ENCODE measurements around the gene STARD13.

Gene STARD13

DNA sequence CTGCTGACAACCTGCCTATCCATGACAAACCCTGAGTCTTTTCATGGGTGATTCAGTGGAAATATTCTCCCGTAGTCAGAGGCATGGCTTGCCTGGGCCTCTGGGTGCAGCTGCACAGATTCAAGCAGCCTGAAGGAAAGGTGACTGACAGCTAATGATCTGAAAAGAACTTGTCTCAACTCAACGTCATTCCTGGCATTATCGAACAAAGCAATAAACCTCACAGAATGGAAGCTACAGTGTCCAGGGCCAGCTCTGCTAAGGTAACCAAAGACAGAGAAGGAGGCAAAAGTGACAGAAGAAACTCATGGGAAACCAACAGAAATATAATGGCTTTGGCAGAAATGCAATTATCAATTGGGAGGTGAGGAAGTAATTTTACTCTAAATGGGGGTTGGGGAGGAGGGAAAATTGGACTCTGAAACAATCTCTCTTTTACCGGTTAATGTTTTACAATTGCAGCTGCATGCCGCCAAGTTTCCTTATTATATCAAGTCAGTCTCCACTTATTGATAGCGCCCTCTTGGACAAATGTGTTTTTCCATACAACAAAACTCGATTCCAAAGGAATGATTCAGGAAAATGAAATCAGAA lies 12.9 kb downstream of the STARD13 start:
- no peak for DNase-seq

DNA sequence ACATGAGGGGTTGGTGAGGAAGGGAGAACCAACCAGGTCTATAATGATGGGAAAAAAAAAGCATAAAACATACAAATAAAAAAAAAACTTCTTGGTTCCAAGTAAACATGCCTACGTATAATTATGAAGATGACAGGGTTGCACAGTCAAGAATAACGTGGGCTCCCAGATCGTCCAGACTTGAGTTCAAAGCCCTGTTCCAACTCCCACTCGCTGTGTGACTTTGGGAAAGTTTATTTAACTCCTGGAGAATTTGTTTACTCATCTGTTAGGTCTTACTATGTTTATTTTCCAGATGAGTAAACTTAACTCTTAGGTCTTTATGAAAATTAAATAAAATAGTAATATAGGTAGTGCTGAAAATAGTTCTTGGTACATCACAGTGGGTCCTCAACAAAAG lies 13.8 kb downstream of the STARD13 start:
- no peak for DNase-seq

DNA sequence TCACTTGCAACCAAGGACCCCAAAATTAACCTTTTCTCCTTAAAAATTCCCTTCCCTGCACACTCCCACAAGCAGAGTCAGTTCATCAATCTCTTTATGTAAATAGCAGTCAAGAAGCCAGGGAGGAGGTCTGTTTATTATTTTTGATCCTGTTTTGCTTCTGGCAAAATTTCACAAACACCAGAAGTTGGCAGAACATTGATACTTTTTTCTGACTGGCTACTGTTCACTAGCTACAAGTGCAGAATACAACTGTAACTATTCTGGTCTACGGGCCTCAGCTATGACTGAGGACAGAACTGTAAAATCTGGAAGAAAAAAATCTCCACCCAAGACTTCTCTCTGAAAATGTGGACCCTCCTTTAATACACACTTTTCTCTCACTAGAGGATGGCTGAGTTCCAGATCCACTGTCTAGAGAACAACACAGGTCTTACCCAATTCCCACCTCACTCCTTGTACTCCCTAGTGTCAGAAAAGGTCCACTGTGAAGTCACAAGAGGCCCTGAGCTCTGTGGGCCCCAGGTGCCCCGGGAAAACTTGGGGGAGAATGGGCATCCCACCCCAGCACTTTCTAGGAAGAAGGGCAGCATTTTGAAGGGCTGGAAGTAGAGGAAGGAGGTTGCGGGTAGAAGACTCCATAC lies 14.5 kb downstream of the STARD13 start:
- DNase-seq, result no peak

DNA sequence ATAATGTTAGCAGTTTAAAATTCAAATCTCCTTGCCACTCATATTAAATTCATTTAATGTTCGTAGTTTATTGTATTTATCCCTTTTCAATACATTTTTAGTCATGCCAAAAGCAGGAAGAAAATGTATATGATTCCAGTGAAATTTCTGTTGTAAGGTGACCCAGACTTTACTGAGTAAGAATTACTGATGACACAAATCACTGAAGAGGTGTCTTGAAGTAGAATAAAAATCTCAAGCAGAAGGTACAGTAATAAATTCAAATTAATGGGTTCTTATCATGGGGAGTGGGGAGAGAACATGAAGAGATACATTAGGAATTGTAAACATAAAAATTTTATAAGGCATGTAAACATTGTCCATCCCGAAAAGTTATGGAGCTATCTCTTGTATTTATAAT lies 19.9 kb downstream of the STARD13 start:
- DNase-seq, result no peak

DNA sequence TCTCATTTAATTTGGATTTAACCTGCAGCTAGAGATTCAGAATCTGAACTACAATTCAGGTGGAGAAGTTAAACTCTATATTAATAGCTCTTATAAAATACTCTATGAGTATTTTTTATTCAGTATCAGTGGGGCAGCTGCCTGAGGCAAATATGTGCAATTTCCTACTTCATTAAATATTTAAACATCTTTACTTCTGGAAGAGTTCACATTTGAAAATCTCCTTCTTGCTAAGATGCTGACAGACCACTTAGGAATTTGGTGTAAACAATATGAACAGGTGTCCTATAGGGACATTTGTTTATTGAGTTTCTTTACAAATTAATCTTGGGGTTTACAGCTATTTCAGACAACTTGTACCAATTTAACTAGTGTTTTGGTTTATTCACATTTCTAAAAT lies 20.4 kb downstream of the STARD13 start:
- no peak for DNase-seq

DNA sequence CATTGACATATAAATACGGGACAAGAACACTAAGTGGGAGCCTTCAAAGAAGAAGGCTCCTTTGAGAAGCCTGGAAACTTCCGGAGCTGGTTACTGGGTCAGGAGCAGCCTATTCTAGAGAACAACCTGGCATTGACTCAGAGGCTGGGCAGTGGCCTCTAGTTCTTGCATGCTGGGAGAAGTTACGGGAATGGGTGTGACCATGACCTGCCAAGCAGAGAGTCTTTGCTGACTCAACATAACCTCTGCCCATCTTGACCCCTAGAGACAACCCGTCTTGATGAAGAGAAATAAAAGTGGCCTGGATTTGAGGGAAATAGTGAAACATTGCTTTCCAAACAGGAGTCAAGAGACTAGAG lies 21.0 kb downstream of the STARD13 start:
- DNase-seq, result no peak

DNA sequence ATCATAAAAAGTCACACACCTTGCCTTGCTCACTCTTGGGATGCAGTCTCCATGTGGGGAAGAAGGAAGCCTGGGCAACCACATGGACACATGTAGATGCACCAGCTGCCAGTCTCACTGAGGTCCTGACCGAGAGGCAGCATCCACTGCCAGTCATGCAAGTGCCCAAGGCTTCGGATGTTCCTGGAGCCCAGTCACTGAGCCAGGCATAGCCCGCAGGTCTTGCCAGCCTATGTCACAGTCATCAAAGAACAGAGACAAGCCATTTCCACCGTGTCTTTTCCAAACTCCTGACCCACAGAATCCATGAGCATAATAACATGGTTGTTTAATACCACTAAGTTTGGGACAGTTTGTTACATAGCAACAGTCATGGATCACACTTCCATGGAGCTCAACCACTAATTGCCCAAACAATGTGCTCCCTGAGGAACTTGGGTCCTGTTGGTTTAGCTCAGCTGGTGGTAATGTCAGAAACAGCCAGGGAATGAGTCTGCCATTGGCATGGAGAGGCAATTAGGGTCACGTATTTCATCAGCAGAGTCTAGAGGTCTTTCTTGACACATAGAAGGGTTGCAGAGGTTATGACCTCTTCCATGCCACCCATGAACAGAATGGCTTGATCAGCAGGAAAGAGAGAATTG lies 21.5 kb downstream of the STARD13 start:
- no peak for DNase-seq

DNA sequence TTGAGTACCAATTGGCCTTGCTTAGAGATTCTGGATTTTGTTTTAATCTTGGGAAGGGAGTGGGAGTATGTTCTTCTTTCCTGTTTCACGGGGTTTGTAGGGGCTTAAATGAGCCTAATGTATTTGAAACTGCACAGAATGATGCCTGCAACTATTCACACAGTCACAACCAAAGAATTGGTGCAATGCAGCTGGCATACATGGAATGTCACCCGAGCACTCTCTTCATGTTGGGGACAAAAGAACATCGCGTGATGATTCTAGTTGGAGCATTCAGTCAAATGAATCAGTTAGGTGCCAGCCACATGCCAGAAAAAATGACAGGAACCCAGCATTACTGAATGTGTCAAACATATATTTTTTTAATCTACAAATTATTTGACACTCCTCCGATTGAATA lies 22.1 kb downstream of the STARD13 start:
- no peak for DNase-seq

DNA sequence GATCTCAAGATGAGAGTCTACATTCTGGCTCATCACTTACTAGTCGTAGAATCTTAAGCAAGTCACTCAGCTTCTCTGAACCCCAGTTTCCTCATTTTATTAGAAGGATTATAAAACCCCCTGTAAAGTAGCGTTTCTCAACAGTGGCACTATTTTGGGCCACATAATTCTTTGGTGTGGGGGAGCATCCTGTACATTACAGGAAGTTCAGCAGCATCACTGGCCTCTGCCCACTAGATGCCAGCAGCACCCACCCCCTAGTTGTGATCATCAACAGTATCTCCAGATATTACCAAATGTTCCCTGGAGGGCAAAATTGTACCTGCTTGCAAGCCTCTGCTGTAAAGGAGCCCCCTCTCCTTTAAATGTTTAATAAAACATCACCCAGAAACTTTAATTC lies 22.6 kb downstream of the STARD13 start:
- DNase-seq, result peak; percentile 3

DNA sequence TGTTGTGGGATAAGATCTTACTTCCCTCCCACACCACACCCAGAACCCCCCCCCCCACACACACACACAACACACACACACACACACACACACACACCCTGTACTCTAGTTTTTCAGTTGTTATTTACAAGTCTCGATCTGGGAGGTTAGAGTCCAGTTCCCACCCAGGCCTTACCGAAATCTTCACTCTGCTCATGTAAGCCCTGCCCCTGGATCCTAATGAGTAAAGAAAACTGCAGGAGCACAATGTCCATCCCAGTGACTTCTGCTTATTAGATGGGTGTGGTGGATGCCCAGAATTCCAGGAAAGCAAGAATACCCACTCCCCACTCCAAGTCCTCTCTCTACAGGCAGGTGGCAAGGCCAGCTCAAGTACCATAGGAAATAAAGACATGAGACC lies 23.0 kb downstream of the STARD13 start:
- DNase-seq, result no peak

DNA sequence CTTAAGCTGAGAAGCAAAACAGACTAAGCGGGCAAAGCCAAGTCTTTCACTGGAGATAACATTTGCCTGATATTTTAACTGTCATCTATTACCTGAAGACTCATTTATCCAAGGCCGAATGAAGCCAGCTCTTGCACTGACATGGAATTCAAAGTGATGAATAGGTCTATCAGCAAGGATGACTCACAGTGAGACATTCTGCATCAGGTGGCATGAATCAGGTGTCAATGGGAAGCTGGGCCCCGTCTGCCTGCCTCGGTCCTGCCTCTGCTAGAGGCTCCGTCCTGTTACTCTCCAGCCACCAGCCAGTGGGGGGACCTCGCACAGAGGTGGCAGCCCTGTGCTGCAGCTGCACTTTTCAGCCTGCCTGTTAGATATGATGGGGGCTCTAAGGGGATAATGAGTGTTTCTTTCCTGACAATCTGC lies 23.5 kb downstream of the STARD13 start:
- DNase-seq, result no peak

DNA sequence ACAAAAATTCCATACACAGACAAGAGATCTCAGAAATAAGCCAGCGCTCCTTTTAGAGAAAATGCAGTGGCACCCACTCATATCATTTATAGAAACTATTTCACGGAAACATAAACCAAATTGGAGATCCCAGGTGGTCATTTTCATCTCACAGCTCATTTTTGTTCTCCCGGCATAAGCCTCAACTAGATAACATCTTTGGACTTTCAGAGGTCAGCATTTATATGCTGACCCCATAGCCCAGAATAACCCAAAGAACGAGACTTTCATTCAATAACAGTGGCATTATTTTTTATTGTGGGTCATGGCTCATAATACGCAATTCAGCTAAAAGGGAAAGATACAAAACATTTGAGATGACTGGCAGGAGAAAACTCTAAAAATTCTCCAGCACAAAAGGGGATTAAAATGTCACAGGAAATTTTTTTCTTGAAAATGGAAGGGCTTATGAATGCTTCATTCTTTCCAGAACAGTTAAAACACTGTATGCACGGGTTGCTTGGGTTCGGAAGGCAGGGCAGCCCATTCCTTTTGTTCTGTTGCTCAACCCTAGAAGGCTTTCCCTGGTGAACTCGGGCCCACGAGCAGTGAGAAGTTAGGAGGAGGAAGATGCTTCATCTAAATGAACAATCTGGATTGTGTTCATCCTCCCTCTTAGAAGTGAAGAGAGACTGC lies 24.0 kb downstream of the STARD13 start:
- DNase-seq, result no peak

DNA sequence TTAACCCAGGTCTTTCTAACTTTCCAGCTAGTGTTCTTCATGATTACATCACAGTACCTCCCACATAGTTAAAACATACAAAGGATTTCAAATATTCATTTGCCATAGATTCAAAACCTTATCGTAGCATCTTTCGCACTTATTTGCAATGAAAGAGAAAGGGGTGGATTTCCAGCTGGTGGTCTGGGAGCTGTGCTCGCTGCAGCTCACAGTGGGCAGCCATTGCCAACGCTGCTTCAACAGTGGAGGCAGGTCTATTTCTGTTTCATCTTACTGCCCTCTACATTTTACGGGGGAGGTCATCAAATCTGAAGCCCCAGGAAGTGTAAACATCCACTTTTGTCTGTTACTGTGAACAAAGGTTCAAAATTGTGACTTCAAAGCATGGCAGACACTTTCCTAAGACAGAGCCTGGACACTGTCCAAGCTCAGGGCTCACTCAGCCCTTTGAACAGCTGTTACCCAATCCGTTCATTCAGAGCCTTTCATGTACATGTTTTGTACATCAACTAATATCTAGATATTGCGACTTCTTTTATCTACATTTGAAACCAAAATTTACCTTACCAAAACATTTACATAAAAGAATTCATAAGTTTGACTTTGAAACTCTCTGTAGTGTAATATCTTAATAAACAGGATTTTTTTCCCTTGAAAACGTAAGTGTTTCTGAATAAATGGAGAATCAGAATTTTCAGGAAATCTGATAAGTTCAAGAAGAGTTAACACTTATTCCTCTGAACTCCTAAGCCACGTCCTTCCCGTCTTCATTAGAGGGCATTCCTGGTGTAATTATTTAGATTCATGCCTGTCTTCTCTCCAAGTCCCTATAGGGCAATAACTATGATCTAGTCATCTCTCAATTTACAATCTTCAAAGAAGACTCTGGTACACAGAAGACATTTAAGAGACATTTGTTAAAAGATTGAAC lies 25.1 kb downstream of the STARD13 start:
- DNase-seq, result peak; percentile 0

DNA sequence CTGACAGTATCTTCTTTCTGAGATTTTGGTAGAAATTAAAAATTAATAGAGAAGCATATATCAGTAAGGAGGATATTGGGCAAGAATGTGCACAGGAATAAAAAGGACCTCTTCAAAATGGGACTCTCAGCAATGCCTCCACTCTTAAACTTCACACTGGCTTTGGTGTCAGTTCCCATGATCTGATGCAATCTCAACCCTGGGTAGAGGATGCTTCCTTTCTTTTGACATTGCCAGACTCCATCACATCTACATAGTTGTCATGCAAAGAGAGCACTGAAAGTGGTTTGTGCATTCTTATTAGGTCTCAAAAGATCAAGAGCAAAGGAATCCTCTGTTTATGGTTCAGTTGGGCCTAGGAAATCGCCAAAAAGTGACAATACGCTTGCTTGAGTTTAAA lies 26.3 kb downstream of the STARD13 start:
- DNase-seq, result no peak

DNA sequence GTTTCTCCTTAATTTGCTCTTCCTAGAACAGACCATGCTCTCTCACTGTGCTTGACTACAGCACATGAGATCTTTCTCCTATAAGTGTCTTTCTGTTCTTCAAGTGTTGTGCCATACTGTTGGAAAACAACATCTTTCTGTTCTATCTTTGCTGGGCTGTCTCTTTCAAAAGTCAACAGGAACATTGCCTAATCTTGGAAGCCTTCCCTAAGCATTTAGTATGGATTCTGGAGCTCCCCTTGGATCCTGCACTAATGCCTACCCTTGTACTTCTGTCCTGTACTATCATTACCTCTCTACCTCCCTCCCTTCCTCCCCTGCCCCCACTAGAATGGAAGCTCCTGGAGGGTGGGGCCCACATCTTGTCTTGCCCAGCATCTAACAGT lies 26.8 kb downstream of the STARD13 start:
- no peak for DNase-seq

DNA sequence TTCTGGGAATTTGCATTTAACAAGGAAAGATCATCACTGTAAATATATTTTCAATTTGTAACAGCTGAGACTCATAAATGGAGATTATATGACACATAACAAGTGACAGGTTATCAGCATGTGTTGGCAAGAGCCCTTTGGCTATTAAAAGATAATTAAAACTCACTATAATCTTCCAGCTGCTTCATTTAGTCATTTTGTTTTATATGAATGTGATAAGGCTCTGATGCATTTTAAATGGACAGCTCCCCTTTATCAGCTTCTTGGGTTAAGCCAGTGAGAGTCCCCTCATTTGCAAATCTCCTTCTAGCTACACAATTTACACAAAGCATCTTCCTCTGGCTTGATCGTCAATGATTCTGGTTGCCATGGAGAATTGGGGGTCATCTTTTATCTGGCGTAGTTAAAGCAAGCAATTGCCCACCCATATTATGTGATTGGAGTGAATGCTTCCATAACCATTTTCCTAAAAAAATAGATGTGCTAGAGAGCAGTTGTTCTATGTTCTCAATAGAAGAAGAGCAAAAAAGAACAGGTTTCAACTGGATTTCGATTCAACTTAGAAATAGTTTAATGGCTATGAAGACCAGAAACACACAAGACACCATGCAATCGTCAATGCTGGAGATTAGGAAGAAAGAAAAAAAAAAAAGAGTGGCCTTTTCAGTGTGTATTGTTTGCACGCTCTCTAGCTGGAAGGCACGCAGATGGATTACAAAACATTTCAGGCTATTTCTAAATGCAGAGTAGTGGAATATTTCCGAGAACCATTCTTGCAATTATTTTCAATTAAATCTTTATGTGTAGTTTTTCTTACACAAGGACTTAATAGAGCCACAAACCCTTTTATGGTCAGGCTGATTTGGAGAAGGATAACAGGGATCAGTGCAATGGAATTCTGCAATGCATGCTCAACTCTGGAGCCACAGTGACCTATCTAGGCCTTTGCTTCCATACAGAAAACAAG lies 27.4 kb downstream of the STARD13 start:
- DNase-seq, result no peak

DNA sequence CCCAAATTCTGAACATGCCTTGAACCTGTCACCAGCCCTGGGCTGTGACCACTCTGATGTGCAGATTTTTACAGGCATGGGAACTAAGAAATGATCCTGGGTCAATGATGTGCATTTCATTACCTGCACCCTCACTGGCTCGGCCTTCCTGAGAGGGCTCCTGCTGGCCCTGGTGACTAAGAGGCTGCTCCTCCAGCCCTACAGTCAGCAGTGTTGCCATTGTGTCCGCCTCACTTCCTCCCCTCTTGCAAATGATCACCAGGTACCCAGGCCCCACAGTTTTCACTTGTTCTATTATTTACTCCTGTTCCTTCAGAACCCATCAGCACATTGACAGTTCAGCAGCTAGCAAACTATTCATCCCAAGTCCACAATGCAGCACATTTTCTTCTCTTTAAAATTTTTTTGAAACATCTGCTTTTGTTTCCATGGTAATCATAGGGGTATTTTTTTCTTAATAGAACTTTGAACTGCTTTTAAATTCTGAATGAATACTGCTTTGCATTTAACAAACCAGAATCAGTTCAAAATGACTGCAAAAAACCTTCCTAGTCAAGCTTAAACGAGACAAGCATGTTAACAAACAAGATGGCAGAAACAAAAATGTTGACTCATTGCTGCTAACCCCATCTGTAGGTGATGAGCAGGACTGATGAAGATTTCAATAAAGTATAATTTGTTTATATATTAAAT lies 29.3 kb downstream of the STARD13 start:
- DNase-seq, result no peak

DNA sequence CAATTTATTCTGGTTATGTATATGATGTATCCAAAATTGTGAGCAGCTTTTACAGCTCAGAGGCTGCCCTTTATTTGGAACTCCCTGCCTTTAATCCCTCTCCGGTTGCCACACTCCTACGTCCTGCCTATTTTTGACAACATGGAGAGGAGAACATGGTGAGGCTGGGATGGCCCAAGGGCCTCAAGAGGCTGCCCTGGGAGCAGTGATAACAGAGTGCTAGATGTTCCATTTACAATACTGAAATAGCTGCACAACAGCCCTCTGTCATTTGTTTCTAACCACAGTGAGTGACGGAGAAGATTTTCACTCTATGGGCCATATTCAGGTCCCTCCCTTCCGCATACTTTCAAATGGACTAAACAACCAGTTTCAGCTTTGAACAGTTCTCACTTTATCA lies 33.4 kb downstream of the STARD13 start:
- DNase-seq, result no peak

DNA sequence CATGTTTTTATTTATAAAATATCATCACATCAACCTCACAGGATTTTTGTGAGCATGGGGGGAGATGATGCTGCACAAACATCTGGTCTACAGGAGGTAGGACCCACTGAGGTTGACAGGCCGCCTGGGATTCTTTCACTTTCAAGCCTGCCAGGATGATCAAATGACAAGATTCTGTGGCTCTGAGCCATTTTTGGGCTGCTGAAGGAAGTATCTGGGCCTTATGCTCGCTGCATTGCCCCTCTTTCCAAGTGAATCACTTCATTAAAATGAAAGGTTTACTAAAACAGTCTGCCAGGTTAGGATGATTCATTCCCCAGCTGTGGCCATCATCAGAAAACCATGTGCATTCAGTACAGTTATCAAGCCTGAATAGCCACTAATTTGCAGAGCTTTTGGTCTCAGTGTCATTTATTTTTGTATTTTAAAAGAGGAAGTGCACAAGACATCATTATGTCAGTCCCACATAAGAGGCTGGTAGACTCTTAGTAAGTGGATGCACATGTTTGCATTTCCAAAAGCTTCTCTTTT lies 34.4 kb downstream of the STARD13 start:
- peak; percentile 73 for DNase-seq

DNA sequence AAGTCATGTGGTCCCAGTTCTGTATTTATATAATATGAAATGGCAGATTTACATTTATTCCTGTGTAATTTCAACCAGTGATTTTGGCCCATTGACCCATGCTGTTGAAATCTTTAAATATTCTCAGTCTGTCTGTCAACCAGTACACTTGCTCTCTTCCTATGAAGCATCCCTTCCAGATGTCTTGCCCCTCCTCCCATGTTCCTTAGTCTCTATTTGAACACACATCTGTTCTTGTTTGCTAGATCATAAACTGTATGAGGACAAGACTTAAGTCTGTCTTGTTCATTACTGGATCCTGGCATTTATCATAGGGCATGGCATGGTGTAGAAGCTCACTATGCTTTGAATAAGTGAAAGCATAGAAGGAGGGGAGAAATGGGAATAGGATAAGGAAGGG lies 34.9 kb downstream of the STARD13 start:
- DNase-seq, result no peak

DNA sequence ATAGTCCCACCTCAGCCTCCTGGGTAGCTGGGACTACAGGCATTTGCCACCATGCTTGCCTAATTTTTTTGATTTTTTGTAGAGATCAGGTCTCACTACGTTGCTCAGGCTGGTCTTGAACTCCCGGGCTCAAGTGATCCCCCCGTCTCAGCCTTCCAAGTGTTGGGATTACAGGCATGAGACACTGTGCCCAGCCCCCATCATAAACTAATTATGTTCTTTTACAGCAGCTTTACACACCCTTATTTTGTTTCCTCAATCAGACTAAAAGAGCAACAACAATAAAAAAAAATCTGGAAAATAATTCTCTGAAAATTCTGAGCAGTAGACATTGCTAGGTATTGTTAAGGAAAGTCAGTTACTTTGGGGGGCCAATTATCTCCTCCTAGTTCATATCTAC lies 35.7 kb downstream of the STARD13 start:
- no peak for DNase-seq
